ENCODE measurements around the gene PDE3A.
A peak's percentile ranks its signal among the peaks of the same experiment; 100 is the strongest.

Gene PDE3A

DNA sequence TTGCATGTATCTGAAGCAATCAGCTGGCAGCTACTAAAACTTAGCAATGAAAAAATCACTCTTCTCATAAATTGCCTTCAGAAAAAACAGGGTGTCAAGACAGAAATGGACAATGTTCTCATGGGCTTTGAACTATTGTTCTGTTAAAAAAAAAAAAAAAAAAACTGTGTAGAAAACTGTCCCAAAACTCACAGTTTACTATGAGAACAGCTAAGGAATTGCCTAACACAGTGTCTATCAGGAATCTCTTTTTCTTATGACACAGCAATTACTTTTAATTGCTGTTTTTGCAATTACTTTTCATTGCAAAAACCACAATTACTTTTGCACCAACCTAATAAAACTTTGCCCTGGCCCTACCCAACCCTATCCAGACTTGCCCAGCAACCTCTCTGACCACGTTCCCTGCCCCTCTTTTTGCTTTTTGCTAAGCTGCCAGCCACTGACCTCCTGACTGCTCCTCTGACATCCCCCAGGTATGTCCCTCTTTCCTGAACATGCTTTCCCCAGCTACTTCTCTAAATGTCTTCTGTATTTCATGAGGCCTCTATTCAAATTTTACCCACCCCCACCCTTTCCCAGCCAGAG is 258.8 kb downstream of the PDE3A start:
- no peak for DNase-seq

DNA sequence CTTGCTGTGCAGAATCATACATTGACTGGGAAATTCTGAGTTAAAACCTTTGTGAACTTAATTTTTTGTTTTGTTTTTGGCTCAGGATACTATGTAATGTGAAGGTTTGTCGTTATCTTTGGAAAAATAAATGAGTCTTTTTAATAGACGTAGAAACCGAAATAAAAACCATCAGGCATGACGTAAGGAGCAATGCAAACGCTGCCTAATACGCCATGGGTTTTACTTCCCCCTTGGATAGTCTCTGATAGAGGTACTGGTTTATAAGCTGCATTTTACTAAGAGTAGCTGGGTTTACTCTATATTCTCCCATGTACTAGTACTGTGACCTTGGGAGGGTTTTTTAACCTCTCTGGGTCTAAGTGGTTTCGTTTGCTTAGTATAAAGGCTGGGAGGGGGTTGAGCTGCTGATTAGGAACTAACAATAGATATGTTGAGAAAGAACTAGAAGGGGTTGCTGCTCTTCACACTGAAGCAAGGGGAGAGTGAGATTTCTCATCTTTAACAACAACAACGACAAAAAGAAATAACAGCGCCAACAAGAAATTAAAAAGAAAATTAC is 260.0 kb downstream of the PDE3A start:
- DNase-seq, result no peak

DNA sequence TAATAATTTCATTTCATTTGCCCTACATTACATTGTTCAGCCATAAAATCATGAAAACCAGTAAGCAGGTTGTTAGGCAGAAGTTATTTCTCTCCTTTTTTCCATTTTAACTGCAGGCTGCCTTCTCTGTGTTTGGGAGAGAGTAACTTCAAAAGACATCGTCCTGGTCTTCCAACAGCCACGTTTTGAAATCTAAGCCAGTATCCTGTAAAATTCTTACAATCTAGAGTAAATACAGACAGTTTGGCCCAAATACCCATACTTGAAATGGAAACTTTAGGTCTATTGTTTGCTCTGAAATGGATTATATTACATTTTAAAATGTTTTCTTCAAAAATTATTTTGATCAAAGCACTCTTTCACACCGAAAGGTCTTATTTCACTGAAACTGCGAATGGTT is 260.7 kb downstream of the PDE3A start:
- DNase-seq, result no peak

DNA sequence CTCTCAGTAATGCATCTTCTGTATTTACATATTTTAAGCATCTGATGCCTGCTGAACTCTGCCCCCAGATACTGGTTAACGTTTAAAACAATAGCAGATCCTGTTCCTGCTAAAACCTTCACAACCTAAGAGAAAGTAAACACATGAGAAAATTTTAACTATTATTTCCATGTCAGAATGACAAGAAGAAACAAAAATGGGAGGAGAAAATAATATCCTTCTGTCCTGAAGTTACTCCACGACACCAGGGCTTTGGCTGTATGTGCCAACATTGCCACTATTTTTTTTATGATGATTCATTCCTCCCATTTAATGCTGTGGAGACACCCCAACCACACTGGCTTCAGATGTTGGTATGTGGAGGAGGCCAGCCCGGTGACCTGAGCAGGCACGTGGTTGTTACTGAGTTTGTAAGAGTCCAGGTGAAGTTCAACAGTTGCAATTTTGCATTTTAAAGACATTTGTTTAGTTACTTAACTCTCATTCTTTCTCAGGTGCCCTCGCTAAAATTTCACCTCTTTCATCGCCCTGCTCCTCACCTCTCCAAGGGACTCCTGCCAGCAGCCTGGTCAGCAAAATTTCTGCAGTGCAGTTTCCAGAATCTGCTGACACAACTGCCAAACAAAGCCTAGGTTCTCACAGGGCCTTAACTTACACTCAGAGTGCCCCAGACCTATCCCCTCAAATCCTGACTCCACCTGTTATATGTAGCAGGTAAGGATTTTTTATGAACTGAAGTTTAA is 261.2 kb downstream of the PDE3A start:
- DNase-seq, result no peak

DNA sequence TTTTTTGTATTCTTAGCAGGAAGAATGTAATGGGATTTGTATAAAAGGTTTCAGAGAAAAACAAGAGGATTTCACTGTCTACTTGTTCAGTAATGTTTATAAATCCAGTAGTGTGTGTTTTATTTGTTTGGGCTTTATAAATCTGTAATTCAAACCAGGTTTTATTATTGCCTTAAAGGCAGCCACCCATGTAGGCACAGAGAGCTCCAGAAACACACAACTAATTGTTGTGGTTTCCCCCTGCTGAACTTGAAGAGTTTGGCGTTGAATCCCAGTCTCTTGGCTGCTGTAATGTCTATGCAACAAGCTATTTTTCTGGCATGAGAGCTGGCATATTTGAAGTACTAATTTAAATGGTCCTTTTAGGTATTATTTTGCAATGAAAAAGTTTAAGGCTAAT is 263.4 kb downstream of the PDE3A start:
- DNase-seq, result no peak

DNA sequence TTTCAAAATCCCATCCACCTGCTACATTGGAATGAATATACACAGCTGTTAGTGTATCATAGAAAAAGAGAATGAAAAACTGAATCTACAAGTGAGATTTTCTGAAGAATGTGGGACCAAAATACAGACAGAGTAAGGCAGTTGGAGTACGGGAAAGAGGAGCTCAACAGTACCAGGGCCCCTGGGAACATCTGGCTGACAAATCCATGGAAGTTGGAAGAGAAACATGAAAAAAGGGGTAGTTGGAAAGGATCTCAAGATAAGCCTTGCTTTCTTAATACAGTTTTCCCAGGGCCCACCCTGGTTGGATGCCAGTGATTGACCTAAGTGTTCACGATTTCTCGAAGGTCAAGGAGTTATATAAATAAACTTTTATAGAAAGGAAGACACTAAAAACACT is 272.8 kb downstream of the PDE3A start:
- no peak for DNase-seq

DNA sequence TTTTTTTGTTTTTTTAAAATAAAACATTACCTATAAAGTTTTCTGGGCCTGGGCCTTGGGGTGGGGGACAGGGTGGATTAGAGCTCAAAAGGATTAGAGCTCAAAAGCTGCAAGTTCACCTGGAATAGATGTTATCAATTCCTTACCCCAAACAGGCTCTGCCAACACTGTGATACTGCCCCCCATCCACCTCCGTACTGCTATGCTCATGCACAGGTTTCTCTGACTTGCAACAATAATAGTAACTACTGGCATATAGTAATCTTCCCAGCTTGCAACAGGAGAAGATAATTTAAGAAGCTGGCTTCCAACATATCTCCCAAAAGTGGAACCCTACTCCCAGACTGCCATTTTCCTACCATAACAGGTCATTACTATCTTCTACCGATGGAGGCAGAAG is 275.5 kb downstream of the PDE3A start:
- no peak for DNase-seq

DNA sequence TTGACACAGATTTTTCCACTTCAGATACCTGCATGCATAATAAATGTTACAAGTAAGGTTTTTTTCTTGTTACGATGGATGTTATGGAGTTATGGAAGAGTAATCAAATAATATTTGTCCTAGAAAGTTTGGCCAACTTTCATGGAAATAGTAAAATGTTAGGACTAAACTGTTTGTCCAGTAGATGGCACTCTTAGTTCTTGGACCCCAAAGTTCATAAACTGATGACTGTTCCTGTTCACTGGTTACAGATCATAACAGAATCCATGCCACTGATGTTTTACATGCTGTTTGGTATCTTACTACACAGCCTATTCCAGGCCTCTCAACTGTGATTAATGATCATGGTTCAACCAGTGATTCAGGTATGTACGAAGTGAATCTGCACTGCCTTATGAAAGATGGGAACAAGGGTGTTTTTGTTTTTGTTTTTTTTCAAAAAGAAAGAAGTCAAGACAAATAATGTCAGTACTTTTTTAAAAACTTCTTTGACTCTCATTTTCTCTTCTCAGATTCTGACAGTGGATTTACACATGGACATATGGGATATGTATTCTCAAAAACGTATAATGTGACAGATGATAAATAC is 278.0 kb downstream of the PDE3A start:
- peak; percentile 14 for DNase-seq

DNA sequence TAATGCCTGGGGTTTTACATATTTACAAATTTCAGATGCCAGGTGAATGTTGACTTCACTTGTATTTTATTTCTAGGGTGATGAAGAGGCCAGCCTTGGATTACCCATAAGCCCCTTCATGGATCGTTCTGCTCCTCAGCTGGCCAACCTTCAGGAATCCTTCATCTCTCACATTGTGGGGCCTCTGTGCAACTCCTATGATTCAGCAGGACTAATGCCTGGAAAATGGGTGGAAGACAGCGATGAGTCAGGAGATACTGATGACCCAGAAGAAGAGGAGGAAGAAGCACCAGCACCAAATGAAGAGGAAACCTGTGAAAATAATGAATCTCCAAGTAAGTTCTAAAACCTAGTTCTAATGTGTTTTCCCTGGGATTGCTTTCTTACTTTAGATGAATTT is 285.5 kb downstream of the PDE3A start:
- DNase-seq, result no peak

DNA sequence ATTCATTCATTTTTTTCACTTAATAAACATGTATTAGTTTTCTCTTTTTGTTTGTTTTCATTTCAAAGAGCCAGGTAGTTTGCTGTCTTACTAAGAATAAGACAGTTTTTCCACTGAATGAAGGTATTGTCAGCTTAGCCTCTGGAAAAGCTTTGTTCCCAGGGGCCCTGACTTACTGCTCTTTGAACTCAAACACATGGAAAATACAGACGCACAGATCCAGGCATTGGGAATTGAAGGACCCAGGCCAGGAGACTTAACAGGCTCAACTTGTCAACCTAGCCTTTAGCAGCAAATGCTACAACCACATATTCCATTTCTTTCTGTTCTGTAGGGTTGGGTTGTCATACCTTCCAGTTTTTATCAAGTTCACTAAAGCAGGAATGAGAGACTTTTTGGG is 288.3 kb downstream of the PDE3A start:
- no peak for DNase-seq

DNA sequence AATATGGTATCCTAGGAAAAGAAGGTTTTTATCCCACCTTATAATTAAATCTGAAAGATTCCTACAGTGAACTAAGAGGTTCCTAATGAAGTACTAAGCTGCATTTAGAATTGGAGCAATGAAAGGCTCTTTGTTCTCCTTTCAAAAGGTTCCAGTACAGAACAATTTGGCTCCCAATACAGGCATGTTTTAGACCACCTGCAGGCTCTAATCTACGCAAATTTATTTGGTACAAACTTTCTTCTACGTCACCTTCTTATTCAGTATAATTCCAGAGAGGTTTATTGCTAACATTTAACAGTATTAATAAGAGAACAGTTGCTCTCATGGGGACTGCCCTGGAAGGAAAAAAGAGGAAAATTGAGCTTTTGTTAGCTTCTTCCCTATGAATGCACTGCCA is 289.2 kb downstream of the PDE3A start:
- no peak for DNase-seq

DNA sequence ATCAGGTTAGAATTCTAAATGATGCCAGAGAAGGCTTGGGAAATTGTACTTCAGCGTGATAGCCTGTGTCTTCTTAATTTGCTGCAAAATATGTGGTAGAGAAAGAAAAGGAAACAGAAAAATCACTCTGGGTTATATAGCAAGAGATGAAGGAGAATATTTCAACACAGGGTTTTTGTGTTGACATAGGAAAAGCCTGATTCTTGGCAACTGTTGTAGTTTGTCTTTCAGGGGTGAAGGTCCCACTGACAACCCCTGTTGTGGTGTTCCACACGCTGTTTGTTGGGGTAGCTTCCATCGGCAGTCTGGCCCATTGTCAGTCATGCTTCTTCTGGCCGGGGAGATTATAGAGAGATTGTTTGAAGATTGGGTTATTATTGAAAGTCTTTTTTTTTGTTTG is 313.0 kb downstream of the PDE3A start:
- DNase-seq, result no peak

DNA sequence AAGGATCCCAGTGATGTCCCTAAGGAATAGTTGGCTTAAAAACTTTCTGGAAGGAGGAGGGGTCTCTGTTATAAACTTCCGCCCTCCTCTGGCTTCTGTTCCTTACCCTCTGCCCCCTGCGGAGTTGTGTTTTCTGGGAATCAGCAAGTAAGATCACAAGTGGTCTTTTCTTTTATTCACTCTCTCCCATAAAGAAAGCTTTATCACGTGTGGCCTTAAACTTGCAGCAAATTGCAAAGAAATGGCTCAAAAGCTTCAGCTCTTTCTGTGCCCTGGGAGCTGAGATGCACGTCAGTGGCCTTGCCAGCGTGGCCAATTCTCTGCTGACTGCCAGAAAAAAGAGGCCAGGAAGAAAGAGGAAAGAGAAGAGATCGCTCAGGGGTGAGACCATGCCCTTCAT is 326.9 kb downstream of the PDE3A start, which contains the start of gene SLCO1C1:
Gene SLCO1C1, plus strand, starts transcription at position 101 of the 400 bp plus-strand sequence. CDS start 4,245 bp downstream, outside the sequence.
- DNase-seq, result no peak

DNA sequence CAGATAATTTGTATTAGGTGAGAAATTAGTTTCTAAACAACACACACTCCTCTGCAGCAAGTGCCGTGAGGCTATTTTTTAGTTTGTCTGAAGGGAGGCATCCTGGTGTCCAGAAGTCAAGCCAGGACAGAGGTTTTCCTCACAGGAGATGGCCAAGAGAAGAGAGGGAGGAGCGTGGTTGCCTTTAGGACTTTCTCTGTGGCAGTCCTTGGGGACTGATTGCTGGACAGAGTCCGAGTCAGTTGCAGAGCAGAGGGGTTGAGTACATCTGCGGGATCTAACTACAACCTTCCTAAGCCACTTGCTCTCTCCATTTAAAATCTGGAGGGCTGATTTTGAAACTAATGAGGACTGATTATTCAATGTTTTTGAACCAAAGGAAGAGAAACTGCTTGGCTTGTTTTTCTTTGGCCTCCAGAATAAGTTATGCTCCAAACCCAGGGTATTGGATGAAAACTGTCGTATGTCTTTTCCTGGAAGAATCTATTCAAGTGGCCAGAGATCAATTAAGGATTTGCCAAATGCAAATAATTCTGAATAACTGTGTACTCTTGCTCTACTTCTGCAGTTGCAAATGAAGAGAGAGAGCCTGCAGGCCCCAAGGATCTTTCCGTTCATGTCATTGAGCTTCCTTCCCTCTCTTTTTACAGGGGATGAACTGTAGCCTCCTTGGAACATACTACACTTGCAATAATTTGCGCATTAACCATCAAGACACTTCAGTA is 328.0 kb downstream of the PDE3A start:
- DNase-seq, result no peak

DNA sequence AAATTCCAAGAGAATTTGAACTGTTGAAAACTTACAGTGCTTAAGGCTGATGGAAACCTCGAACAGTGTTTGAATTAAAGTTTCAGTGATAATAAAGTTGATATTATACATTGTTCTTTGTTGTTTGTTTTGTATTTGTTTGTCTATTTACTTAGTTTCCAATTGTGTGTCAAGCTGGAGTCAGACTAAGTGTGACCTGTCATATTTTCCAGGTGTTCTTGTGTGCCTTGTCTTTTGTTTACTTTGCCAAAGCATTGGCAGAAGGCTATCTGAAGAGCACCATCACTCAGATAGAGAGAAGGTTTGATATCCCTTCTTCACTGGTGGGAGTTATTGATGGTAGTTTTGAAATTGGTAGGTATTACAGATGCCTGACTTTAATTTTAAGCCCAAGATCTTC is 332.8 kb downstream of the PDE3A start:
- DNase-seq, result peak; percentile 56

DNA sequence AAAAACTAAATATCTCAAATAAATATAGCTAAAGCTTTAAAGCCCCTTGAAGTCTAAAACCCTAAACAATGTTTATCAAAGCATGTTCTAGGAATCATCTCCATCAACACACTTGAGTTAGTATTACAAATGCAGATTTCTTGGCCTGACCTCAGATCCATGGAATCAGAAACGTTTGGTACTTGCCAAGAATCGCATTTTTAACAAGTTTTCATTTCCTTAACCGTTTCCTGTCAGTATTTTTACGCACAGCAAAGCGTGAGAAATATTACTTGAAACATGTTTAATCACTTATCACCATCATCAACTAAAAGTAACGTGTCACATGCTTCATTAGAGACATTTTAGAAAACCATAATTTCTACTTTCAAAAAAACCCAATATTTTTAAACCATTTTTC is 336.5 kb downstream of the PDE3A start:
- no peak for DNase-seq

DNA sequence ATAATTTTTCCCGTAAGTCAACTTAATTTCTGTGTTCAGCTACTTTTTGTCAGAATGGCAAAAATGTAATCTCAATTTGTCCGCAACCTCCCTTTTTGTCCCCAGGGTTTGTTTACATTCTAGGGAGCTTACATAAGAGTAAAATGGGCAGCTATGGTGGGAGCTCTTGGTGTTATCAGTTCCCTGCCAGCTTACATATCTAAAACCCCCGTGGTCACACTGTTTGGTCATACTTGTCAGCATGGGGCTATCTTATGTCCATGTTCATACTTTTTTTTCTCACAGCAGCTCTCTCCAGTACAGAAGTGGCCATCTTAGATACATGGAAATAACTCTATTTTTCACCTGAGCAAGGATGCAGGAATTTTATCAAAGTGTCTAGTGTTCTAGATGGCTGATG is 343.5 kb downstream of the PDE3A start:
- no peak for DNase-seq

DNA sequence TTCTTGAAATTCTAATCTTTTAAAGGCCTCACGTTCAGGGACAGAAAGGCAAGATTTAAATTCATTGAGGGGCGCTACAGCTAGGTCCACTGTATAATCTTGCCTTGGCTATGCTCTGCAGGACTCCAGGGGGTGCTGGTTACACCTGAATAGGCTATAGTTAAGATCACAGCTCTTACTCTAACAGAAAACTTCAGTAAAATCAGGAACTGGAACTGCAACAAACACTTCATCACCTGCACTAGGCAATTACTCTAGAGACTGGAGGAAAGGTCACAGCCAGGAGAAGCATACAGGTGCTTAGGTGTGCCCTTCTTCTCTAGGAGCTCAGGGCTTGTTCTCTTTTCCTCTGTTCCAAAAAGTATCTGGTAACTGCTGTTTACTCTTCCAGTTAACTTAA is 347.7 kb downstream of the PDE3A start:
- DNase-seq, result no peak

DNA sequence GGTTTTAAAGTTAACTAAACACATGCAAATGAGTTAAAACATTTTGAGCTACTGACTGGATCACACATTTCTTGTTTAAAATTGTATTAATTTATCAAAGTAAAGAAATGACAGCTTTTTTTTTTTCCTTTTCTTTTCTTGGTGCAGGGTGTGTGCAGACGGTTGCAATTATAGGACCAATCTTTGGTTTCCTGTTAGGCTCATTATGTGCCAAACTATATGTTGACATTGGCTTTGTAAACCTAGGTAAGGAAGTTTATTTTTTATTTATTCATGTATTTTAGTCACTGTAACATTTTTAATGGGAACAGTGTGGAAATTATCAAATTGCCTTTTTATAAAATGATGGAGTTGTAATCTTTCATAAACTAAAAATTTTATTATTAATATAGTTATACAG is 348.6 kb downstream of the PDE3A start:
- DNase-seq, result no peak

DNA sequence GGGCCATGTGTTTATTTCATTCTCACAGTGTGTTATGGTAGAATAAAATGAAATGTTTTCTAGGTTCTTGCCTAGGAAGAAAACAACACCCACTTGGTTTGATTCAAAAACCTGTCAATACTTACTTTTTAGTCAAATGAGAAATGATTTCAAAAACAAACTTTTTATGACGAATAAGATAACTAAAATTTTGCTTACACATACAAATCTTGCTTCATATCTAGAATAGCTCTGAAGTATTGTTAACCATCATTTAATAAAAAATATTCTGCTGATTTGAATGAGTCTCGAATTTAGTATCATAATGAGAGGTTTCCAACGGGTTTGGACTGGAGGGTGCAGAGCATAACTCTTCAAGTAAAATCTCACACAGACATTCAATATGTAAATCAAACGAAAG is 350.0 kb downstream of the PDE3A start:
- DNase-seq, result no peak

DNA sequence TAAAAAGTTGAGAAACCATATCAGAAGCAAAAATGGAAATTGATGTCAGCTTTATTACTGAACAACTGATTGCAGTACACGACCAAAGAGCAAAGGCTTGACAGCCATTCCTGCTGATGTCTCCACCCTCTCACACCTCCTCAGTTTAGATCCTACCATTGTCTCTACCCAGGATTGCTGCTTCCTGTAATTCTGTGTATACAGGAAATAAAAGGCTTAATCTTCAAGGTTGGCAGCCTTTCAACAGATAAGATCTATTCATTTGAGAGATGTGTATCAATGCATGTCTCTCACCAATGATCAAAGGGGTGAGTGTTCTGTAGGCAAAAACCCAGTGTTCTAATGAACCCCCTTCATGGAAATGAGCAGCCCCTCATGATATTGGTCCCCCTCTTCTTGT is 353.8 kb downstream of the PDE3A start:
- peak; percentile 48 for DNase-seq

DNA sequence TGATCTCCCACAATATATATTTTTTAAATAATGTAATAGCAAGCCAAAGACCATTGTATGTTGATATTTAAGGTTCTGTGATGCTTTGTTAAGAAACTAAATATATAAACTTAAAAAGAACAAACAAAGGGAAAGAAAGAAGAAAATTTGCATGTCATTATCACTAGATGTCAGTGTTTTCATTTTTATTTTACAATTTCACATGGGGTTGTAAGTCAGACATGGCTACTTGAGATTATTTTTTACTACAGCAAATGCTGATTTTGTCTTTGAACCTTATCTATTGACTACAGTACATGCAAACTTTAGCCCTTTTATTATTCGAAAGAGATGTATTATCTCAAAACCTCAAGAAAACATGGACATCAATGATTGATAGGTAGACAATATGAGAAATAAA is 362.9 kb downstream of the PDE3A start:
- DNase-seq, result no peak

Measured in DMS153 (cell line).